Fibroblast of pulmonary artery (primary cell): ENCODE results near the gene NOL3.

Experiments used
- DNase-seq: peaks from one replicate; pipeline ENCODE4 v3.0.0-alpha.2; 2010; ENCODE audit warnings: low read depth
- H3K4me3 ChIP-seq: replicated peaks from 2 replicates; pipeline ENCODE4 v1.5.1; 2011; ENCODE audit warnings: low read depth, mild to moderate bottlenecking, control low read depth, low read length, moderate library complexity
- TF ChIP-seq, protein P1 (sequence below): IDR thresholded peaks from 2 replicates; pipeline ENCODE4 v1.5.1; 2011; ENCODE audit warnings: mild to moderate bottlenecking, control low read depth, low read length, inconsistent platforms; ENCODE audit errors: missing control alignments

The NOL3 gene

DNA sequence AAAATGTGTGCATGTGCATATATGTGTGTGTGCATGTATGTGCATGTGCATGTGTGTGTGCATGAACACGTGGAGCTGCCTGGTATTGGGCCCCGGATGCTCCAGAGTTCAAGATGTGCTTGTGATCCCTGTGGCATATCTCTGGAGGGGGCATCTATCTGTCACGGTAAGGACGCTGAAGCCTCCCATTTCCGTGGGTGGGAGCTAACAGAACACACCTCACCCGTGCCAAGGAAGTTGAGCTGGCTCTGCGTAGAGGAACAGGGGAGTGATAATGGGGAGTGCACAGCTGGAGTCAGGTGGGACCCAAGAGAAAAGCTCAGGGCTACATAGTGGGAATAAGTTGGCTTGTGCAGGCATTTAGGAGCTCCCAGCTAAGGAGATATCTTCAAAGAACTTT lies 41.3 kb downstream of the NOL3 start:
- no peak for DNase-seq
- TF ChIP-seq, protein P1, sequence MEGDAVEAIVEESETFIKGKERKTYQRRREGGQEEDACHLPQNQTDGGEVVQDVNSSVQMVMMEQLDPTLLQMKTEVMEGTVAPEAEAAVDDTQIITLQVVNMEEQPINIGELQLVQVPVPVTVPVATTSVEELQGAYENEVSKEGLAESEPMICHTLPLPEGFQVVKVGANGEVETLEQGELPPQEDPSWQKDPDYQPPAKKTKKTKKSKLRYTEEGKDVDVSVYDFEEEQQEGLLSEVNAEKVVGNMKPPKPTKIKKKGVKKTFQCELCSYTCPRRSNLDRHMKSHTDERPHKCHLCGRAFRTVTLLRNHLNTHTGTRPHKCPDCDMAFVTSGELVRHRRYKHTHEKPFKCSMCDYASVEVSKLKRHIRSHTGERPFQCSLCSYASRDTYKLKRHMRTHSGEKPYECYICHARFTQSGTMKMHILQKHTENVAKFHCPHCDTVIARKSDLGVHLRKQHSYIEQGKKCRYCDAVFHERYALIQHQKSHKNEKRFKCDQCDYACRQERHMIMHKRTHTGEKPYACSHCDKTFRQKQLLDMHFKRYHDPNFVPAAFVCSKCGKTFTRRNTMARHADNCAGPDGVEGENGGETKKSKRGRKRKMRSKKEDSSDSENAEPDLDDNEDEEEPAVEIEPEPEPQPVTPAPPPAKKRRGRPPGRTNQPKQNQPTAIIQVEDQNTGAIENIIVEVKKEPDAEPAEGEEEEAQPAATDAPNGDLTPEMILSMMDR = no peak
- H3K4me3 ChIP-seq = no peak overlapping the region

DNA sequence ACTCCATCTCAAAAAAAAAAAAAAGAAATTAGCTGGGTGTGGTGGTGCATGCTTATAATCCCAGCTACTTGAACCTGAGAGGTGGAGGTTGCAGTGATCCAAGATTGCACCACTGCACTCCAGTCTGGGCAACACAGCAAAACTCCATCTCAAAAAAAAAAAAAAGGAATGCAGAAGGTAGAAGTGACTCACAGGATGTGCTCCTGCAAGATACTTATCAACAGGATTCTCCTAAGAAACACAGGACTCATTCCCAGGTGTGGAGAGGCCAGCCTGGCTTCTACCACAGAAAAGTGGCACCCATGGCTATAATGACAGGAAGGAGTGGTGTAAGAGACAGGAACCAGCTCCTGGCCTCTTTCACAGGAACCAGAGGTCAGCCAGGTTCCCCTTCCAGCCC lies 42.4 kb downstream of the NOL3 start:
- H3K4me3 ChIP-seq = no peak overlapping the region
- TF ChIP-seq, protein P1 = no peak
- no peak for DNase-seq

DNA sequence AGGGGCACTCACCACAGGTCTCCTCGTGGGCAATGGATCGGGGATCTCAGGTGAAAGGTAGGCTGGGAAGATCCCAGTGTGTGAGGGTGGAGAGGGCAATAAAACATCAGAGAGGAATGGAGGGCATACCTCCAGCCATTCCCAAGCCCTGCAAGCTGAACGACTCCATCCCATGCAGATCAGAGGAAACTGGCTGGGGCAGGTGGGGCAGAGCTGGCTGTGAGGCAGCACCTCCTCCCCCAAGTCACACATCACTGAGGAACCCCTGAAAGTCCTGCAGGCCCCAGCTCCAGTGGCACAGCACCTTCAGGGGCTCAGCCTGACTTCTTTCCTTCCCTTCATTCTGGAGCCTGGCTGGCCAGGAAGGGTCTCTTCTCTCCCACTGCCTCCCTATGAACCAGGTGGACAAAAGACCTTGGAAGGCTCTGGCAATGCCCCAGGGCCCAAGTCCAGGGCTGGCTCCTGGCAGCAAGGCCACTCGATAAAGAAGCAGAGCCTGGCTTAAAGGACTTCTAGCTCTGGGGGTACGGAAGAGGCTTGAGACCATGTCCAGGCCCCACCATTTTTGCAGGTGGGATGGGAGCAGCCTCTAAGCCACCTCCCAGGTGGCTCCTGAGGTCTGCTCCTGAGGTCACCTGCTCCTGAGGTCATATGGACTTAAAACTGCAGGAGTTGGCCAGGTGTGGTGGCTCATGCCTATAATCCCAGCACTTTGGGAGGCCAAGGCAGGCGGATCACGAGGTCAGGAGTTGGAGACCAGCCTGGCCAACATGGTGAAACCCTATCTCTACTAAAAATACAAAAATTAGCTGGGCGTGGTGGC lies 43.1 kb downstream of the NOL3 start:
- TF ChIP-seq, protein P1 = no peak
- no peak for DNase-seq
- H3K4me3 ChIP-seq = no peak overlapping the region

DNA sequence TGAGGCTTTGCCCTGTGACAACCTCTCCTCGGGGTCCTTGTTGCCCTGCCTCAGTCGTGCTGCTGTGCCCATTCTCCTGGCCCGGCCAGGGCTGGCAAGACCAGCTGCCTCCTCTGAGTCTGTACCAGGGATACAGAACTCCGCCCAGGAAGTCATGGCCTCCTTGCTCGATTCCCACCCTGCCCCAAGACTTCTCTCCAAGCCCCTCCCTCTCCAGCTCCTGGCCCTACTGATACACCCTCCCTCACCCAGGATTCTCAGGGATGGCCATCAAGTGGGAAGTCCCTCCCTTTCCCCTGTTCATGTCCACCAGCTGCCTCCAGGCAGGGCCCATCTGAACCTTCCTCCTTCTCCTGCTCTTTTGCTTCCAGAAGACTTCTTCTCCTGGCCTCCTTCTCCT lies 45.4 kb downstream of the NOL3 start:
- no peak for DNase-seq
- TF ChIP-seq, protein P1 = no peak
- no peak overlapping the region for H3K4me3 ChIP-seq

DNA sequence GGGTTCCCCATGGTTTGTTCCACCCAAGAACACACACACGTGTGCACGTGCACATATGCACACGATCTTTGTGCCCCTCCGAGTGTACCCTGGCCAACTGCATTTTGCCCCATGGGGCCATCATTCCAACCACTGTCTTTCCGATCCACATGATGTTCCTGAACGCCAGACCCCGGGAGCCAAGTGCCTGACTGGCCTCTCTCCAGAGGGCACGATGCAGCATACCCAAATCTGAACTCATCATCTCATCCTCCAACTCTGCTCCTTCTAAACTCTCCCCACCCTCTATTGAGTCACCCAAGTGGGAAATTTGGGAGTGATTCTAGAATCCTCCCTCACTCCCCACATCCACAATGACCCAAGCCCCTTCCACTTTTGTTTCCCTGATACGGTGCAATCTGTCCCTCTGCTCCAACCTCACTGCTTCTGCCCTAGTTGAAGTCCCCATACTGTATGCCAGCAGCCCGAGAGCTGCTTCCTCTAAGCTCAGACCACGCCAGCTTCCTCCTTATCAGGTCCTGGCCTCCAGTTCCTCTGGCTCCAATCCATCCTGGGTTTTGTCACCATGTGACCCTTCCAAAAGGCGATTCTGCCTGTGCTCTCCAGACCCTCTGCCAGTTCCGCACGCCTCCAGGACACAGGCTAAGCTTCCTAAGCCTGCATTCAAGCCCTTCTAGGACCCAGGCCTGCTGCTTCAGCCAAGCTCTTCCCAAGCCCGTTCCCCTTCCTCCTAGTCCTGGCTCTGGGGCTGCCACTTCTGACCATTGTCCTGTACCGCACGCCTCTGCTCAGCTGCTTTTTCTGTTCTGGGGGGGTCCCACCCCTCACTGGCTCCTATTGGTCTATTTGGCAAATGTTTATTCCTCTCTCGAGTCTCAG lies 46.5 kb downstream of the NOL3 start:
- TF ChIP-seq, protein P1 = no peak
- no peak for DNase-seq
- H3K4me3 ChIP-seq = no peak overlapping the region

DNA sequence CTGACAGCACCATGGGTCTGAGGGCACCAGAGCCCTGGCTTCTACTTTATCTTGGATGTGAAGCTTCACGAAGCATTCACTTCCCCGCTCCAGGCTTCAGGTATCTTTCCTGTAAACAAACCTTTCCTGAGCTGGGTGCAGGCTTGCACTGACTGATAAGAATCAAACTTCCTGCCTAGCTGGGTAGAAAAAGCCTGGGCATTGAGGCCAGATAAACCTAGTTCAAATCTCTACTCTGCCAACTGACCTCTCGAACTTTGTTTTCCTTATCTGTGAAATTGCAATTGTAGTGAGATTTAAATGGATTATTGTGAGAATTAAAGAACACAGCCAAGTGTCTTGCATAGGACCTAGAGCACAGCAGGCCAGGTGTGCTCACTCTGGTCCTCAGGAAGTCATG lies 53.7 kb downstream of the NOL3 start:
- no peak overlapping the region for H3K4me3 ChIP-seq
- TF ChIP-seq, protein P1 = no peak
- DNase-seq = no peak
